ENCODE measurements around the gene DENND1B. TPM values are rescaled to one million over a fixed set of nuclear protein-coding genes. Genes with fewer than 3 reads are reported as not detected.

The DENND1B gene, protein sequence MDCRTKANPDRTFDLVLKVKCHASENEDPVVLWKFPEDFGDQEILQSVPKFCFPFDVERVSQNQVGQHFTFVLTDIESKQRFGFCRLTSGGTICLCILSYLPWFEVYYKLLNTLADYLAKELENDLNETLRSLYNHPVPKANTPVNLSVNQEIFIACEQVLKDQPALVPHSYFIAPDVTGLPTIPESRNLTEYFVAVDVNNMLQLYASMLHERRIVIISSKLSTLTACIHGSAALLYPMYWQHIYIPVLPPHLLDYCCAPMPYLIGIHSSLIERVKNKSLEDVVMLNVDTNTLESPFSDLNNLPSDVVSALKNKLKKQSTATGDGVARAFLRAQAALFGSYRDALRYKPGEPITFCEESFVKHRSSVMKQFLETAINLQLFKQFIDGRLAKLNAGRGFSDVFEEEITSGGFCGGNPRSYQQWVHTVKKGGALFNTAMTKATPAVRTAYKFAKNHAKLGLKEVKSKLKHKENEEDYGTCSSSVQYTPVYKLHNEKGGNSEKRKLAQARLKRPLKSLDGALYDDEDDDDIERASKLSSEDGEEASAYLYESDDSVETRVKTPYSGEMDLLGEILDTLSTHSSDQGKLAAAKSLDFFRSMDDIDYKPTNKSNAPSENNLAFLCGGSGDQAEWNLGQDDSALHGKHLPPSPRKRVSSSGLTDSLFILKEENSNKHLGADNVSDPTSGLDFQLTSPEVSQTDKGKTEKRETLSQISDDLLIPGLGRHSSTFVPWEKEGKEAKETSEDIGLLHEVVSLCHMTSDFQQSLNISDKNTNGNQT
- 36.5 and 51.3 TPM in 2 replicates for total RNA-seq (2011; cell fraction: chromatin; rRNA removed; ENCODE audit: low replicate concordance)
- total RNA-seq (2011; cell fraction: nucleolus; rRNA removed) = 9.0 and 13.6 TPM in 2 replicates
- 24.3 and 35.3 TPM in 2 replicates for total RNA-seq (2011; cell fraction: nucleoplasm; rRNA removed)
- total RNA-seq (2014; rRNA removed) = 4.7 and 6.0 TPM in 2 replicates
- total RNA-seq (2014; rRNA removed; fragmentation: Illumina TruSeq; extraction: Trizol) = 10.7 and 13.0 TPM in 2 replicates
- total RNA-seq (2015; rRNA removed; fragmentation: Illumina TruSeq; extraction: Trizol) = 10.6 and 12.1 TPM in 2 replicates
- total RNA-seq (2021) = 9.1 and 9.3 TPM in 2 replicates
- 9.3 and 10.3 TPM in 2 replicates for polyA plus RNA-seq (2011; rRNA removed)
- 2.1 and 3.7 TPM in 2 replicates for polyA plus RNA-seq (2011; cell fraction: cytosol; rRNA removed)
- polyA plus RNA-seq (2011; cell fraction: nucleus; rRNA removed) = 10.5 and 19.6 TPM in 2 replicates
- 4.0 and 4.9 TPM in 2 replicates for polyA plus RNA-seq (2012)
- polyA plus RNA-seq (2014; fragmentation: Illumina TruSeq; extraction: Trizol) = 7.1 and 7.5 TPM in 2 replicates
- polyA plus RNA-seq (2014; fragmentation: Nextera tagmentation; extraction: Ambion mirVana) = 1 to 10 TPM; 2.1 to 3.3 TPM
- polyA plus RNA-seq (2014; rRNA removed) = 2.9 TPM in 2 replicates
- 34.2 and 47.7 TPM in 2 replicates for polyA minus RNA-seq (2011; rRNA and poly(A)+ RNA removed)
- polyA minus RNA-seq (2011; cell fraction: cytosol; rRNA and poly(A)+ RNA removed) = 5.2 and 7.3 TPM in 2 replicates
- 30.2 and 68.3 TPM in 2 replicates for polyA minus RNA-seq (2011; cell fraction: nucleus; rRNA and poly(A)+ RNA removed)
- Bru-seq, nascent RNA = percentile 74 among the genes with signal in this experiment
- percentile 78 among the genes with signal in this experiment for BruChase-seq, experiment 1, labeled RNA remaining after a 2-hour chase
- percentile 73 among the genes with signal in this experiment for BruChase-seq, experiment 2, labeled RNA remaining after a 6-hour chase
- long read RNA-seq, experiment 1, full-length matches to known transcripts = 7 of 39 reads
- long read RNA-seq, experiment 1, partial matches to known transcripts = 2 of 39 reads
- long read RNA-seq, experiment 1, other reads (novel, unspliced or antisense) = 30 of 39 reads
- long read RNA-seq, experiment 2, partial matches to known transcripts = 0 of 7 reads
- long read RNA-seq, experiment 2, other reads (novel, unspliced or antisense) = 7 of 7 reads
- long read RNA-seq, experiment 3, partial matches to known transcripts = 1 of 8 reads
- long read RNA-seq, experiment 3, other reads (novel, unspliced or antisense) = 6 of 8 reads

- POLR2A ChIA-PET = interaction anchor here (0.8 to 2.1 kb wide), 8 partner anchors 10 to 194 kb away, joined by 3 to 7 read pairs (median 4); partner anchors contain the start of gene C1orf53
- TF ChIP-seq DMBX1 (CRISPR knock-in tag; IDR thresholded peaks at IDR 0.05; ENCODE audit: borderline replicate concordance) (peak; percentile 53), CREBBP (IDR thresholded peaks at IDR 0.05; ENCODE audit: low read depth, low read length) (no peak)
Measured at GRCh38 chr1:197775282-197776262, at the start of gene DENND1B. Gene DENND1B, minus strand, starts transcription at chr1:197775480. Its CDS starts 325 bp downstream, at chr1:197775155.

More at GRCh38 chr1:197775282-197776262, at the start of gene DENND1B:
- in situ Hi-C loops (cut with MboI) = no loop called here
- WGBS (ENCODE audit: insufficient coverage, low coverage, missing lambda C conversion rate) = 5% methylated on average over 42 of the region's 51 CpGs
- no peaks in the 10 kb centered on the region for H4K20me1 ChIP-seq (replicated peaks; ENCODE audit: control insufficient read depth, insufficient read depth, low read length)
- FAIRE-seq = peak; percentile 70
- peak; percentile 74 to 92 (median 80) for DNase-seq (ENCODE audit: extremely low read depth in 1 of 4, low spot score in 3 of 4)
- intact Hi-C loops (cut with micrococcal nuclease) = loop anchor here (2.0 to 10.0 kb wide), 3 partner anchors 93 to 219 kb away; no protein-coding TSS in a partner anchor
- peak within 1 kb of the TSS; percentile 71 for H3K4me3 ChIP-seq
- peaks cover 35% of the 10 kb centered on the region for H3K79me2 ChIP-seq (ENCODE audit: control insufficient read depth, insufficient read depth, low read length)
- H3K4me2 ChIP-seq (ENCODE audit: insufficient read depth, low read length) = peak within 1 kb of the TSS; percentile 86
- H3K9ac ChIP-seq (ENCODE audit: insufficient read depth in 1 of 2, low read depth in 2 of 2, low read length in 2 of 2) = peak within 1 kb of the TSS; percentile 83 to 97
- no peaks in the 10 kb centered on the region for H3K9me3 ChIP-seq (replicated peaks; ENCODE audit: control insufficient read depth, insufficient read depth, low read depth, low read length)
- no peaks in the 10 kb centered on the region for H3K9me1 ChIP-seq (ENCODE audit: control insufficient read depth, insufficient read depth, low read length)
- ATAC-seq = peak; percentile 81
- BruUV-seq (replicated peaks) = no TSS peak
- H3K27ac ChIP-seq (ENCODE audit: extremely low read depth, low read depth, low read length) = peak within 1 kb of the TSS; percentile 83
- H3K36me3 ChIP-seq (ENCODE audit: control insufficient read depth, insufficient read depth, low read length) = peaks cover 13% of the 10 kb centered on the region
- no peaks in the 10 kb centered on the region for H3K27me3 ChIP-seq (ENCODE audit: control insufficient read depth in 2 of 2, insufficient read depth in 2 of 2, low read length in 2 of 2)
- CTCF ChIA-PET (ENCODE audit: low intra/inter-chr PET ratio) = no interaction called here
- peaks cover 21 to 36% of the 10 kb centered on the region in 2 experiments for H3K4me1 ChIP-seq (replicated peaks in 1 of 2; ENCODE audit: control insufficient read depth in 2 of 2, insufficient read depth in 2 of 2, low read length in 2 of 2)
- H2AFZ ChIP-seq (ENCODE audit: low read depth, low read length) = peak within 1 kb of the TSS; percentile 97
